Measurements from ENCODE around the gene UTF1.

DNA sequence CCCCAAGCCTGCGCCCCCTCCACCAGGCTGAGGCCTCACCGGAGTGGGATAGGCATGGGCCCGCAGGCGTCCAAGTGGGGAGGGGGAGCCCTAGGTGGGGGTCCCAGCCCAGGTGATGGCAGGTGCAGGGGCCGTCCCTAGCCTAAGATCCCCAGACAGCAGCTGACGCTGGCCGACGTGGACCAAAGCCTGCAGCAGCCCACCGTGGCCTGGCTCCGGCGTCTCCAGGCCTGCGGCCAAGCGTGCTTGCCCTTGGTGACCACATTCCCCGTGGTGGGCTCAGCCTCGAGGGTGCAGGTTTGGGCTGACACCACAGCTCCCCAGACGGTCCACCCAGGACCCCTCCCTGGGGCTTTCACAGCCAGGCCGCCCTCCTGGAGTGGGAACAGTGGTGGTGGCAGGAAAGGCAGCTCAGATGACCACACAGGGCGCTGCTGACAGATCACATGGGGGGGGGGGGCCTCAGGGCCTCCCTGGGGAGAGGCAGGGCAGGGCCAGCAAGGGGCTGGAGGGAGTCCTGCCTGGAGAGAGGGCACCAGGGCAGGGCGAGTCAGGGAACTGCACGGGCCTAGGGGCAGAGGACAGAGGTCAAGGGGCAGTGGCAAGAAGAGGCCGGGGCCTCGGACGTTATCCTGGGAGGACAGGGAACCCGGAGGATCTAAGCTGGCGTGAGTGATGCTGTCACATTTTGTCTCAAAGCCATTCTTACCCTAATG is 47.4 kb downstream of the UTF1 start:
- no peak for TF ChIP-seq CTCF (IDR thresholded peaks at IDR 0.05)
- TF ChIP-seq POLR2A (IDR thresholded peaks at IDR 0.05): no peak
